ENCODE results near the gene SLC16A9.

The SLC16A9 gene

DNA sequence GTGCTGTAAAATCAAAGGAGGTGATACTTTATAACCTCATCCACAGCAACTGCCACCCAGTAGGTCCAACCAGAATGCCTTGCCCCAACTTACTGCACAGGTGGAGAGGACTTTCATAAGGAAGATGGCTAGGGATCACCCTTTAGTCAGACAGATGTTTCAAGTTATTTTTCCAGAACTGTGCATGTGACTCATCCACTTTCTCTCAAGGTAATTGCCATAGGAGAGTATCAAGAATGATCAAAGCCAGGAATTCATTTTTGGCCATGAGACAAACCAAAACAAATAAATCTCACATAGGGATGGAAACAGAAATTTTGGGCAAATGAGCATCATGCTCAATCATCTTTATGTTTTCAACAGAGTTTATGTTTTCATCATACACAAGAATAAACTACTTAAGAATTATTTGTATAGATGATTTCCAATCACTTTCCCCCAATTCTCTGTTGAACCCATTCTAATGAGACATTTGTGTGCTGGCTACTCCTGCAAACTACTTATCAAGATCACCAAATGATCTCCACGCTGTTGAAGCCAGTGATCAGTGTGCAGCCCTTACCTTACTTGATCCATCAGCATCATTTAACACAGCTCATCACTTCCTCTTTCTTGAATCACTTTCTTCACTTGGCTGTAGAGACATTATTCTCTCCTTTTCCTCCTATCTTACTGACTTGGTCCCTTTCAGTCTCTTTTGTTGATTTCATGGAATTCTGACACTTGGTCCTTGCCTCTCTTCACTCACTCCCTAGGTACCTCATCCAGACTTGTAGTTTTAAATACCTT, 74.0 kb downstream of the SLC16A9 start:
- no peak overlapping the region for H3K4me3 ChIP-seq (ENCODE audit: low read depth, low read length)
- TF ChIP-seq, protein P1, sequence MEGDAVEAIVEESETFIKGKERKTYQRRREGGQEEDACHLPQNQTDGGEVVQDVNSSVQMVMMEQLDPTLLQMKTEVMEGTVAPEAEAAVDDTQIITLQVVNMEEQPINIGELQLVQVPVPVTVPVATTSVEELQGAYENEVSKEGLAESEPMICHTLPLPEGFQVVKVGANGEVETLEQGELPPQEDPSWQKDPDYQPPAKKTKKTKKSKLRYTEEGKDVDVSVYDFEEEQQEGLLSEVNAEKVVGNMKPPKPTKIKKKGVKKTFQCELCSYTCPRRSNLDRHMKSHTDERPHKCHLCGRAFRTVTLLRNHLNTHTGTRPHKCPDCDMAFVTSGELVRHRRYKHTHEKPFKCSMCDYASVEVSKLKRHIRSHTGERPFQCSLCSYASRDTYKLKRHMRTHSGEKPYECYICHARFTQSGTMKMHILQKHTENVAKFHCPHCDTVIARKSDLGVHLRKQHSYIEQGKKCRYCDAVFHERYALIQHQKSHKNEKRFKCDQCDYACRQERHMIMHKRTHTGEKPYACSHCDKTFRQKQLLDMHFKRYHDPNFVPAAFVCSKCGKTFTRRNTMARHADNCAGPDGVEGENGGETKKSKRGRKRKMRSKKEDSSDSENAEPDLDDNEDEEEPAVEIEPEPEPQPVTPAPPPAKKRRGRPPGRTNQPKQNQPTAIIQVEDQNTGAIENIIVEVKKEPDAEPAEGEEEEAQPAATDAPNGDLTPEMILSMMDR (IDR thresholded peaks at IDR 0.05; ENCODE audit: low read depth, low read length), result no peak

DNA sequence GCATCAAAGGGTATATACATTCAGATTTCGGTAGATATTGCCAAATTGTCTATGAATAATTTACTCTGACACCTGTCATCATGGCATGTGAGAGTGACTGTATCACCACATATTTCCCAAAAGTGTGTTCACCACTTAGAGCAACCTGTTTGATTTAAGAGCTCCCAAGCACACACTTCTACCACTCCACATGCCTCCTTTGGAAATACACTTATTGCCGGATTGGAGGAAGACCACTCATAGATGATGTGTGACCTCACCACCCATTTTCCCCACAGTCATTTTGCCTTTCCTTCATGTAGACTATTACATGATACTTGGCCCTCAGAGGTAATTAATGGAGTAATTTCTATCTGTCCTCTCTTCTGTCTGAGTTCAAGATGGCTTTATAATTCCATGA, 75.5 kb downstream of the SLC16A9 start:
- TF ChIP-seq, protein P1 (IDR thresholded peaks at IDR 0.05; ENCODE audit: low read depth, low read length), result no peak
- no peak overlapping the region for H3K4me3 ChIP-seq (ENCODE audit: low read depth, low read length)

DNA sequence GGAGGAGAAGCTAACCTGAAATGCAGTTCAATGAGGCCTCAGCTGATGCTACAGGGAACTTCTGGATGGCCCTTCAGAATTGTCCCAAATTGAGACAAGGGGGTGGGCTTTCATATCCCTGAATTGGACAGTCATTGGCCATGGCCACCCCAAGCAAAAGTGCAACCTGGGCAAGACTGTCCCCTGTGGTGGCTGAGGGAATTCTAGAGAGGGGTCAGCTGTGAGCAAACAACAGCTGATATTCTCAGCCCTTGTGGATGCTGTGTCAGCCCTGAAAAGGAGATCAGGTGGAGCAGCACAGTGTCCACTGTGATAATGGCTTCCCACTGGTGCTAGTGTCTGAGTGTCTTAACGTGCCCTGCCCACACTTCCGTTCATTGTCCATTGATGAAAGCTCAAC, 76.6 kb downstream of the SLC16A9 start:
- TF ChIP-seq, protein P1 (IDR thresholded peaks at IDR 0.05; ENCODE audit: low read depth, low read length), result no peak
- no peak overlapping the region for H3K4me3 ChIP-seq (ENCODE audit: low read depth, low read length)

DNA sequence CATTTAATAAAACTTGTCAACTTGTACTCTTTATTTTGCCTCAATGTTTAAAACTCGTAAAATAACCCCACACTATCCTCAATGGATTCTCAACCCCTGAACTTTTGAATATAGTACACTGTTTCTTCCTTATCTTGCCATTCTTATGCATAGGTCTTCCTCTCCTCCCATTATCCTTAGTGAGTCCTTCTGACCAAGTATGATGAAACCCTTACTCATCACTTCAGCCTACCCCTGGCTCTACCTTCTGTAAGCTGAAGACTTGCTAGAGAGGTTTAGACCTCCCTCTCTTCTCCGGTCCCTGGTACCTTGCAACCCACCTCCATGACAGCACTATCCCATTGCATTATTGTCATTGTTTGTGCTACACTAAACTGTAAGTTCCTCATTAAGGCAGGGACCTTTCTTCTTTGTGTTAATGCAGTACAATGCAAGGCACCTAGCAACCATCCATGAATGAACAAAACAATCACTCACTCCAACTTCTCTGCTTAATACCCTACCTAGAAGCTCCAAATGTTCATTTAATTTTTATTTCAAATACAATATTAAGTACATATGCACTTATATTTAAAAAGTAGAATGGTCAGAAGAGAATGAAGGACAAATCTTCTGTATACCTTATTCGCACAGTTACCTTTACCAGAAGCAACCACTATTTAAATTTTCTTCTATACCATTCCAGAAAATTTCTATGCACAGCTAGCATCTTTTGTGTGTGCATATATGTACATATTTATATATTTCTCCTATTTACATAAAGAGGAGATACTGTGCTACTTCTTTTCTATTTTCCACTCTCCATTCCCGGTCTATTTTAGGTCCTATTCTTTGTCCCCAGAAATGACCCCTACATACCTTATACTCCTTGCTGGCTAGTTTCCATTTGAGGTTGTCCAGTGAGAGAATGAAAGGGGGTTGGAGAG, 77.5 kb downstream of the SLC16A9 start:
- H3K4me3 ChIP-seq (ENCODE audit: low read depth, low read length), result no peak overlapping the region
- TF ChIP-seq, protein P1 (IDR thresholded peaks at IDR 0.05; ENCODE audit: low read depth, low read length), result no peak

DNA sequence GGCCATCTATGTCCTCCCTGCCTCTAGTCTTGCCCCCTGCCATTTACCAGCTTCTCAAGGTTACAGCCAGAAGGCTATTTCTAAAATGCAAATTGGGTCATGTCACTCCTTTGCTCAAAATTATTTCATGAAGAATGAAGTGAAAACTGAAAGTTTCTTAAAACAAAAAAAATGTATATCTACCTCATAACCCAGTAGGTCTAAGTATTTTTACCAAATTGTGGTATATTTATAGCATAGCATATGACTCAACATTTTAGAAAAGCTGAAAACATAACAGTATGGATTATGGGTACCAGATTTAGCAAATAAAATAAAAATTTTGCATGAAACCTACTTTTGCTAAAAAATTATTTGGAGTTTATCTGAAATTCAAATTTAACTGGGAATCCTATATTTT, 78.4 kb downstream of the SLC16A9 start:
- TF ChIP-seq, protein P1 (IDR thresholded peaks at IDR 0.05; ENCODE audit: low read depth, low read length), result no peak

DNA sequence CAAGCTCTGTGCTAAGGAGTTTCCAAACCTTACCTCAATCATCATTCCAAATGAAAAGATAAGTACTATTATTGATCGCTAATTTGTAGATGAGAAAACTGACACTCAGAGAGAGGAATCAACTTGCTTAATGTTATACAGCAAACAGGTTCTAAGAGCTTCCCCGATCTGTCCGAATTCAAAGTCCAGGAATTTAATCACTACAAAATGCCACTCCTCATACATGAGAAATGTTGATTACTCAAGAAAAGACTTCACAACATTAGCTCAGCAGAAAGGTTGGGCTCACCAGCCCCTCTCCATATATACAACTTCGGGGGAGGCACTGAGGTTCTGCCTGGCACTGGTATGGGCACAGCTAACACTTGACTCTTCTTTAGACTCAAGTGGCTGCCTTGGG, 80.7 kb downstream of the SLC16A9 start:
- TF ChIP-seq, protein P1 (IDR thresholded peaks at IDR 0.05; ENCODE audit: low read depth, low read length), result no peak
- H3K4me3 ChIP-seq (ENCODE audit: low read depth, low read length), result no peak overlapping the region

More for the DNA sequence above, 78.4 kb downstream of the SLC16A9 start:
- no peak overlapping the region for H3K4me3 ChIP-seq (ENCODE audit: low read depth, low read length)

DNA sequence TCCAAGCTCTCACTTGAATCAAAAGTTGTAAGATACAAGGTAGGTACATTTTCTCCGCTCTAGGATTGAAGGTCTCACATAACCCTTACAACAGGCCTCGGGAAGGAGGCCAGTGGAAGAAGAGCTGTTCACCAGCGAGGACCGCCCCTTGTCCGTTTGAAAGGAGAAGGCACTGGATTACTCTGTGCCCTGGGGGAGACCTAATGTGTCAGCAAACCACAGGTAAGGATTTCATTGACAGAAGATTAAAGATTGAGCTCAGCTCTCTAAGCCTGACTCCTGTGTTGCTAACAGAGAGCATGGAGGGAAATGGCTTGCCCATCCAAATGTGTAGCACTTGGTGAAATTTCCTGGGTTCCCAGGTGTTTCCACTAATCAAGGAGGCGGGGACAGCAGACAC, 81.2 kb downstream of the SLC16A9 start:
- TF ChIP-seq, protein P1 (IDR thresholded peaks at IDR 0.05; ENCODE audit: low read depth, low read length), result no peak

More for the DNA sequence above, 81.2 kb downstream of the SLC16A9 start:
- no peak overlapping the region for H3K4me3 ChIP-seq (ENCODE audit: low read depth, low read length)
